ENCODE results near the gene SNRK. TPM values are rescaled to one million over a fixed set of nuclear protein-coding genes. Genes with fewer than 3 reads are reported as not detected.
A peak's percentile ranks its signal among the peaks of the same experiment; 100 is the strongest.
"Not testable (repeated sequence)": the region's sequence is repeated elsewhere in the genome, so short reads cannot be mapped to it uniquely, and the experiment has no call there.

The SNRK gene
- total RNA-seq, 8 experiments from 2014 or later: 15.2 to 58.3 (median 25.5) TPM

GRCh38 chr3:43345877-43346276 is 59.5 kb downstream of the SNRK start:
- in situ Hi-C loops (cut with MboI; ENCODE audit: low pct_unique_long_range_greater_than_20kb in 2 of 9, low sequenced_read_pairs in 9 of 9, unreplicated experiment in 9 of 9): no loop called here
- H3K4me3 ChIP-seq: no peak overlapping the region
- 80 to 100% (median 90%) methylated on average over 2 to 6 of the region's 6 CpGs; no CpG with 5 or more reads in 3 of the 10 experiments for WGBS, 10 experiments
- peak in 1 of 8 experiments; percentile 40 for ATAC-seq (replicated peaks in 6 of 8)
- H3K27ac ChIP-seq: no peak overlapping the region
- H3K4me1 ChIP-seq (replicated peaks in 1 of 2): peaks cover 21% of the 10 kb centered on the region in 2 donors

GRCh38 chr3:43346978-43347749 is 60.8 kb downstream of the SNRK start:
- Histone ChIP-seq H3K4me3 (no peak overlapping the region), H3K27ac (no peak overlapping the region), H3K4me1 (replicated peaks in 1 of 2) (peaks cover 19 to 20% of the 10 kb centered on the region in 2 donors)
- WGBS, 10 experiments: 63 to 100% (median 92%) methylated on average over 4 to 10 of the region's 14 CpGs; no CpG with 5 or more reads in 3 of the 10 experiments
- no peak for ATAC-seq (replicated peaks in 6 of 8)
- in situ Hi-C loops (cut with MboI; ENCODE audit: low pct_unique_long_range_greater_than_20kb in 2 of 9, low sequenced_read_pairs in 9 of 9, unreplicated experiment in 9 of 9): no loop called here

- no peak overlapping the region for H3K4me3 ChIP-seq
- in situ Hi-C loops (cut with MboI; ENCODE audit: low pct_unique_long_range_greater_than_20kb in 2 of 9, low sequenced_read_pairs in 9 of 9, unreplicated experiment in 9 of 9): no loop called here
- WGBS, 10 experiments: 96 to 100% (median 100%) methylated on average over 1 to 9 of the region's 20 CpGs; no CpG with 5 or more reads in 5 of the 10 experiments
- peaks cover 14% of the 10 kb centered on the region in 2 donors for H3K4me1 ChIP-seq (replicated peaks in 1 of 2)
- peak in 1 of 8 experiments; percentile 6 for ATAC-seq (replicated peaks in 6 of 8)
- no peak overlapping the region for H3K27ac ChIP-seq
Observed at GRCh38 chr3:43347774-43348173, 61.4 kb downstream of the SNRK start.

- peak in 4 of 8 experiments; percentile 25 to 84 (median 69) for ATAC-seq (replicated peaks in 6 of 8)
- no peak overlapping the region for H3K27ac ChIP-seq
- WGBS, 10 experiments: 81 to 100% (median 93%) methylated on average over 1 to 10 of the region's 11 CpGs; no CpG with 5 or more reads in 1 of the 10 experiments
- in situ Hi-C loops (cut with MboI; ENCODE audit: low pct_unique_long_range_greater_than_20kb in 2 of 9, low sequenced_read_pairs in 9 of 9, unreplicated experiment in 9 of 9): no loop called here
- peaks cover 11% of the 10 kb centered on the region in 2 donors for H3K4me1 ChIP-seq (replicated peaks in 1 of 2)
- H3K4me3 ChIP-seq: no peak overlapping the region
Observed at GRCh38 chr3:43348350-43348749, 62.0 kb downstream of the SNRK start.

- H3K4me1 ChIP-seq (replicated peaks in 1 of 2): peaks cover 5 to 6% of the 10 kb centered on the region in 2 donors
- no peak for ATAC-seq (replicated peaks in 6 of 8)
- in situ Hi-C loops (cut with MboI; ENCODE audit: low pct_unique_long_range_greater_than_20kb in 2 of 9, low sequenced_read_pairs in 9 of 9, unreplicated experiment in 9 of 9): no loop called here
- WGBS, 10 experiments: 40 to 97% (median 85%) methylated on average over 1 to 4 of the region's 4 CpGs; no CpG with 5 or more reads in 4 of the 10 experiments
- no peak overlapping the region for H3K27ac ChIP-seq
- H3K4me3 ChIP-seq: no peak overlapping the region
Observed at GRCh38 chr3:43348852-43349574, 62.7 kb downstream of the SNRK start.

GRCh38 chr3:43349716-43350115 is 63.4 kb downstream of the SNRK start:
- ATAC-seq (replicated peaks in 6 of 8): peak in 1 of 8 experiments; percentile 28
- 72 to 100% (median 96%) methylated on average over 1 to 3 of the region's 3 CpGs; no CpG with 5 or more reads in 6 of the 10 experiments for WGBS, 10 experiments
- Histone ChIP-seq H3K4me3 (no peak overlapping the region), H3K4me1 (replicated peaks in 1 of 2) (peaks cover 0 to 3% of the 10 kb centered on the region in 2 donors), H3K27ac (no peak overlapping the region)
- in situ Hi-C loops (cut with MboI; ENCODE audit: low pct_unique_long_range_greater_than_20kb in 2 of 9, low sequenced_read_pairs in 9 of 9, unreplicated experiment in 9 of 9): no loop called here

GRCh38 chr3:43353393-43353792 is 67.1 kb downstream of the SNRK start:
- no peak for ATAC-seq (replicated peaks in 6 of 8)
- 83 to 100% (median 100%) methylated on average over 1 of the region's 1 CpG; no CpG with 5 or more reads in 2 of the 10 experiments for WGBS, 10 experiments
- Histone ChIP-seq H3K4me1 (replicated peaks in 1 of 2) (peaks cover 0 to 3% of the 10 kb centered on the region in 2 donors), H3K4me3 (no peak overlapping the region), H3K27ac (no peak overlapping the region)
- in situ Hi-C loops (cut with MboI; ENCODE audit: low pct_unique_long_range_greater_than_20kb in 2 of 9, low sequenced_read_pairs in 9 of 9, unreplicated experiment in 9 of 9): no loop called here

- H3K27ac ChIP-seq: no peak overlapping the region
- 31 to 100% (median 80%) methylated on average over 1 to 4 of the region's 4 CpGs; no CpG with 5 or more reads in 1 of the 10 experiments for WGBS, 10 experiments
- H3K4me3 ChIP-seq: no peak overlapping the region
- H3K4me1 ChIP-seq (replicated peaks in 1 of 2): peaks cover 0 to 3% of the 10 kb centered on the region in 2 donors
- ATAC-seq (replicated peaks in 6 of 8): peak in 1 of 8 experiments; percentile 8
- in situ Hi-C loops (cut with MboI; ENCODE audit: low pct_unique_long_range_greater_than_20kb in 2 of 9, low sequenced_read_pairs in 9 of 9, unreplicated experiment in 9 of 9): no loop called here
Observed at GRCh38 chr3:43353923-43354670, 67.8 kb downstream of the SNRK start.

GRCh38 chr3:43356033-43356432 is 69.7 kb downstream of the SNRK start:
- in situ Hi-C loops (cut with MboI; ENCODE audit: low pct_unique_long_range_greater_than_20kb in 2 of 9, low sequenced_read_pairs in 9 of 9, unreplicated experiment in 9 of 9); H3K4me3 ChIP-seq; ATAC-seq (replicated peaks in 6 of 8); H3K27ac ChIP-seq; H3K4me1 ChIP-seq (replicated peaks in 1 of 2): not testable (repeated sequence)
- 83 to 100% (median 94%) methylated on average over 2 of the region's 2 CpGs; no CpG with 5 or more reads in 3 of the 10 experiments for WGBS, 10 experiments

GRCh38 chr3:43361077-43361476 is 74.7 kb downstream of the SNRK start:
- no peak overlapping the region for H3K4me3 ChIP-seq
- H3K27ac ChIP-seq: no peak overlapping the region
- WGBS, 10 experiments: 40 to 100% (median 86%) methylated on average over 1 to 4 of the region's 5 CpGs; no CpG with 5 or more reads in 1 of the 10 experiments
- no peaks in the 10 kb centered on the region for H3K4me1 ChIP-seq (replicated peaks in 1 of 2)
- in situ Hi-C loops (cut with MboI; ENCODE audit: low pct_unique_long_range_greater_than_20kb in 2 of 9, low sequenced_read_pairs in 9 of 9, unreplicated experiment in 9 of 9): no loop called here
- no peak for ATAC-seq (replicated peaks in 6 of 8)

GRCh38 chr3:43362183-43362582 is 75.8 kb downstream of the SNRK start:
- no peaks in the 10 kb centered on the region for H3K4me1 ChIP-seq (replicated peaks in 1 of 2)
- ATAC-seq (replicated peaks in 6 of 8): no peak
- 80 to 100% (median 100%) methylated on average over 1 to 3 of the region's 4 CpGs; no CpG with 5 or more reads in 3 of the 10 experiments for WGBS, 10 experiments
- in situ Hi-C loops (cut with MboI; ENCODE audit: low pct_unique_long_range_greater_than_20kb in 2 of 9, low sequenced_read_pairs in 9 of 9, unreplicated experiment in 9 of 9): no loop called here
- H3K27ac ChIP-seq: no peak overlapping the region
- H3K4me3 ChIP-seq: no peak overlapping the region

GRCh38 chr3:43362961-43363360 is 76.6 kb downstream of the SNRK start:
- no peaks in the 10 kb centered on the region for H3K4me1 ChIP-seq (replicated peaks in 1 of 2)
- WGBS, 10 experiments: 92 to 100% methylated on average over 2 to 3 of the region's 6 CpGs; no CpG with 5 or more reads in 8 of the 10 experiments
- no peak overlapping the region for H3K4me3 ChIP-seq
- ATAC-seq (replicated peaks in 6 of 8): peak in 1 of 8 experiments; percentile 6
- no peak overlapping the region for H3K27ac ChIP-seq
- in situ Hi-C loops (cut with MboI; ENCODE audit: low pct_unique_long_range_greater_than_20kb in 2 of 9, low sequenced_read_pairs in 9 of 9, unreplicated experiment in 9 of 9): no loop called here

Measured in motor neuron (in vitro differentiated cells).